ENCODE results near the gene BRME1. TPM values are rescaled to one million over a fixed set of nuclear protein-coding genes. Genes with fewer than 3 reads are reported as not detected.

The BRME1 gene
- total and polyA plus RNA-seq, 3 donors from 2014 or later = 17.8 to 48.9 (median 26.3) TPM

GRCh38 chr19:13888281-13888680 is 17.6 kb downstream of the BRME1 start:
- no peak for DNase-seq
- Histone ChIP-seq H3K9me3 (no peaks in the 10 kb centered on the region), H3K27me3 (no peaks in the 10 kb centered on the region), H3K4me3 (no peak overlapping the region), H3K4me1 (peaks cover 23% of the 10 kb centered on the region), H3K27ac (no peak overlapping the region), H3K36me3 (ENCODE audit: low read depth, missing control alignments) (no peaks in the 10 kb centered on the region)
- TF ChIP-seq POLR2A (IDR thresholded peaks at IDR 0.05) (no peak), CTCF (IDR thresholded peaks at IDR 0.05) (no peak)
- WGBS, 2 donors = 91 to 93% methylated on average over 16 of the region's 16 CpGs
- intact Hi-C loops (cut with DNase I; ENCODE audit: low total_unique reads) = loop anchor here (10.0 kb wide), 1 partner anchor 187 kb away; the partner anchor contains the start of gene MISP3

- H3K9me3 ChIP-seq = no peaks in the 10 kb centered on the region
- H3K4me1 ChIP-seq = peaks cover 26% of the 10 kb centered on the region
- no peak for TF ChIP-seq CTCF (IDR thresholded peaks at IDR 0.05)
- no peak for TF ChIP-seq POLR2A (IDR thresholded peaks at IDR 0.05)
- no peak for DNase-seq
- H3K27me3 ChIP-seq = no peaks in the 10 kb centered on the region
- WGBS, 2 donors = 74 to 76% methylated on average over 5 of the region's 5 CpGs
- no peaks in the 10 kb centered on the region for H3K36me3 ChIP-seq (ENCODE audit: low read depth, missing control alignments)
- intact Hi-C loops (cut with DNase I; ENCODE audit: low total_unique reads) = loop anchor here (10.0 kb wide), 1 partner anchor 187 kb away; the partner anchor contains the start of gene MISP3
- no peak overlapping the region for H3K4me3 ChIP-seq
- no peak overlapping the region for H3K27ac ChIP-seq
Measured at GRCh38 chr19:13887517-13887916, 18.4 kb downstream of the BRME1 start.

- DNase-seq = no peak
- WGBS, 2 donors = 52 to 63% methylated on average over 11 to 16 of the region's 16 CpGs
- H3K9me3 ChIP-seq = no peaks in the 10 kb centered on the region
- H3K27ac ChIP-seq = no peak overlapping the region
- H3K4me1 ChIP-seq = peaks cover 31% of the 10 kb centered on the region
- TF ChIP-seq CTCF (IDR thresholded peaks at IDR 0.05) (no peak), POLR2A (IDR thresholded peaks at IDR 0.05) (no peak)
- no peaks in the 10 kb centered on the region for H3K27me3 ChIP-seq
- intact Hi-C loops (cut with DNase I; ENCODE audit: low total_unique reads) = loop anchor here (10.0 kb wide), 1 partner anchor 188 kb away; the partner anchor contains the start of gene MISP3
- H3K36me3 ChIP-seq (ENCODE audit: low read depth, missing control alignments) = no peaks in the 10 kb centered on the region
- no peak overlapping the region for H3K4me3 ChIP-seq
Measured at GRCh38 chr19:13887018-13887436, 18.9 kb downstream of the BRME1 start.

- Histone ChIP-seq H3K4me3 (no peak overlapping the region), H3K27me3 (no peaks in the 10 kb centered on the region), H3K27ac (peak overlapping the region in 1 of 2 donors; percentile 64), H3K36me3 (ENCODE audit: low read depth, missing control alignments) (no peaks in the 10 kb centered on the region), H3K9me3 (no peaks in the 10 kb centered on the region), H3K4me1 (peaks cover 43% of the 10 kb centered on the region)
- no peak for TF ChIP-seq CTCF (IDR thresholded peaks at IDR 0.05)
- no peak for TF ChIP-seq POLR2A (IDR thresholded peaks at IDR 0.05)
- DNase-seq = no peak
- 91 to 92% methylated on average over 19 to 20 of the region's 20 CpGs for WGBS, 2 donors
- intact Hi-C loops (cut with DNase I; ENCODE audit: low total_unique reads) = loop anchor here (10.0 kb wide), 1 partner anchor 189 kb away; the partner anchor contains the start of gene MISP3
Measured at GRCh38 chr19:13885826-13886365, 20.0 kb downstream of the BRME1 start.

Data from testis (tissue), 3 donors.